Measurements from ENCODE around the gene LRRC53. TPM values are rescaled to one million over a fixed set of nuclear protein-coding genes. Genes with fewer than 3 reads are reported as not detected.

LRRC53 gene
- total RNA-seq, 1 experiment from 2014 or later: not detected

DNA sequence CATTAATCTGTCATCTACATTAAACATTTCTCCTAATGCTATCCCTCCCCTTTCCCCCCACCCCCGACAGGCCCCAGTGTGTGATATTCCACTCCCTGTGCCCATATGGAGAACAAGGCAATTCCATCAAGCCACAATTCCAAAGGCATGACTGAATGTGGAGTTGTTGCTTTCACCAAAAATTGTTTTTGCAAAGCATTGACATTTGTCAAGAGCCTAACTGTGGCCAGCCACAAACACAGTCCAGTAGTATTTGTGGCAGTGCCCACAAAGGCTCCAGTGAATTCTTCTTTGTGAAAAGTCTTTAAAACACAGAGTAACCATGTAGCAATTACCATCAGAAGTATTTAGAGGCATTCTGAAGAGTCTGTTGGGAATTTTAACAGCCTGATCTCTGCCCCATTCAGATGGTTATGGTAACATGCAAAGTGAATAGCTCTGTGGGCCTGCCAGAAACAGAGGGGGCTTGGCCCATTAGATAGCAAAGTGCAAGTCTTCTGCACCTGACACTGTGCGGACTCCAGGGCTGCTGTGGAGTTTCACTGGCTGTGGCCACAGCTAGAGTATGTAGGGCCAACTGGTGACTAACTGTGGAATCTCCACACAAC lies 11.6 kb upstream of the LRRC53 start:
- CTCF ChIA-PET: no interaction called here
- intact Hi-C loops (cut with micrococcal nuclease; ENCODE audit: unreplicated experiment): no loop called here
- BruUV-seq (replicated peaks): no TSS peak
- in situ Hi-C loops (cut with HindIII; ENCODE audit: low pct_unique_long_range_greater_than_20kb, low sequenced_read_pairs): no loop called here
- H3K4me3 ChIP-seq (ENCODE audit: low read depth in 2 of 2, low read length in 2 of 2): no peak overlapping the region
- H3K4me1 ChIP-seq (ENCODE audit: control insufficient read depth, insufficient read depth, low read length): no peaks in the 10 kb centered on the region
- H3K36me3 ChIP-seq (ENCODE audit: control insufficient read depth, insufficient read depth, low read length): no peaks in the 10 kb centered on the region
- no peak overlapping the region for H3K27ac ChIP-seq (ENCODE audit: low read length)
- POLR2A ChIA-PET: interaction anchor here (0.7 kb wide), 1 partner anchor 848 kb away, joined by 4 read pairs; no protein-coding TSS in a partner anchor
- H3K27me3 ChIP-seq (ENCODE audit: control insufficient read depth, insufficient read depth, low read length): no peaks in the 10 kb centered on the region
- H3K9me3 ChIP-seq (ENCODE audit: control insufficient read depth, insufficient read depth, low read depth, low read length): no peaks in the 10 kb centered on the region
- TF ChIP-seq SIN3A (IDR thresholded peaks at IDR 0.05; ENCODE audit: borderline replicate concordance, insufficient read depth, low read depth, low read length) (no peak), POLR2AphosphoS5 (IDR thresholded peaks at IDR 0.05; ENCODE audit: low read depth, low read length) (no peak), TCF7L2 (IDR thresholded peaks at IDR 0.05; ENCODE audit: low read depth, low read length) (no peak)
- TF ChIP-seq, protein P1, sequence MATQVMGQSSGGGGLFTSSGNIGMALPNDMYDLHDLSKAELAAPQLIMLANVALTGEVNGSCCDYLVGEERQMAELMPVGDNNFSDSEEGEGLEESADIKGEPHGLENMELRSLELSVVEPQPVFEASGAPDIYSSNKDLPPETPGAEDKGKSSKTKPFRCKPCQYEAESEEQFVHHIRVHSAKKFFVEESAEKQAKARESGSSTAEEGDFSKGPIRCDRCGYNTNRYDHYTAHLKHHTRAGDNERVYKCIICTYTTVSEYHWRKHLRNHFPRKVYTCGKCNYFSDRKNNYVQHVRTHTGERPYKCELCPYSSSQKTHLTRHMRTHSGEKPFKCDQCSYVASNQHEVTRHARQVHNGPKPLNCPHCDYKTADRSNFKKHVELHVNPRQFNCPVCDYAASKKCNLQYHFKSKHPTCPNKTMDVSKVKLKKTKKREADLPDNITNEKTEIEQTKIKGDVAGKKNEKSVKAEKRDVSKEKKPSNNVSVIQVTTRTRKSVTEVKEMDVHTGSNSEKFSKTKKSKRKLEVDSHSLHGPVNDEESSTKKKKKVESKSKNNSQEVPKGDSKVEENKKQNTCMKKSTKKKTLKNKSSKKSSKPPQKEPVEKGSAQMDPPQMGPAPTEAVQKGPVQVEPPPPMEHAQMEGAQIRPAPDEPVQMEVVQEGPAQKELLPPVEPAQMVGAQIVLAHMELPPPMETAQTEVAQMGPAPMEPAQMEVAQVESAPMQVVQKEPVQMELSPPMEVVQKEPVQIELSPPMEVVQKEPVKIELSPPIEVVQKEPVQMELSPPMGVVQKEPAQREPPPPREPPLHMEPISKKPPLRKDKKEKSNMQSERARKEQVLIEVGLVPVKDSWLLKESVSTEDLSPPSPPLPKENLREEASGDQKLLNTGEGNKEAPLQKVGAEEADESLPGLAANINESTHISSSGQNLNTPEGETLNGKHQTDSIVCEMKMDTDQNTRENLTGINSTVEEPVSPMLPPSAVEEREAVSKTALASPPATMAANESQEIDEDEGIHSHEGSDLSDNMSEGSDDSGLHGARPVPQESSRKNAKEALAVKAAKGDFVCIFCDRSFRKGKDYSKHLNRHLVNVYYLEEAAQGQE (IDR thresholded peaks at IDR 0.05; ENCODE audit: insufficient read depth in 1 of 2, low read depth in 2 of 2, low read length in 1 of 2): no peak
- TF ChIP-seq, protein P2, sequence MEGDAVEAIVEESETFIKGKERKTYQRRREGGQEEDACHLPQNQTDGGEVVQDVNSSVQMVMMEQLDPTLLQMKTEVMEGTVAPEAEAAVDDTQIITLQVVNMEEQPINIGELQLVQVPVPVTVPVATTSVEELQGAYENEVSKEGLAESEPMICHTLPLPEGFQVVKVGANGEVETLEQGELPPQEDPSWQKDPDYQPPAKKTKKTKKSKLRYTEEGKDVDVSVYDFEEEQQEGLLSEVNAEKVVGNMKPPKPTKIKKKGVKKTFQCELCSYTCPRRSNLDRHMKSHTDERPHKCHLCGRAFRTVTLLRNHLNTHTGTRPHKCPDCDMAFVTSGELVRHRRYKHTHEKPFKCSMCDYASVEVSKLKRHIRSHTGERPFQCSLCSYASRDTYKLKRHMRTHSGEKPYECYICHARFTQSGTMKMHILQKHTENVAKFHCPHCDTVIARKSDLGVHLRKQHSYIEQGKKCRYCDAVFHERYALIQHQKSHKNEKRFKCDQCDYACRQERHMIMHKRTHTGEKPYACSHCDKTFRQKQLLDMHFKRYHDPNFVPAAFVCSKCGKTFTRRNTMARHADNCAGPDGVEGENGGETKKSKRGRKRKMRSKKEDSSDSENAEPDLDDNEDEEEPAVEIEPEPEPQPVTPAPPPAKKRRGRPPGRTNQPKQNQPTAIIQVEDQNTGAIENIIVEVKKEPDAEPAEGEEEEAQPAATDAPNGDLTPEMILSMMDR (IDR thresholded peaks at IDR 0.05): no peak
- ATAC-seq: no peak
- no peak for DNase-seq (ENCODE audit: low read depth, low spot score)

DNA sequence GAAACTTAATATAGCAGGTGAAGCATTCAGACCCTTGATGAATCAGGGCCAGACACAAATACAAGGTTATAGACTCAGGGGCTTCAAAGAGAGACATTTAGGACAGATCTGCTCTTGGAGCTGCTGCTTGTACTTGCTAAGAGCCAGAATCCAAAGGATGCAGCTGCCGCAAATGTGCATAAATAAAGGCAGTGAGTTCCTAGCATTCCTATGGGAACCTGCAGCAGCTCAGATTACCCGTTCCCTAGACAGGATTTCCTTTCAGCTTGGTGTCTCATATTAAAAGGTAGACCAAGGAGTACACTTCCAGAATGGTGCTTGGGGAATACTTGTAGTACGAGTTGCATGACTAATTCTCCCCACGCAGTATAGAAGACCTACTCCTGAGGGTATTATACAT lies 9.7 kb upstream of the LRRC53 start:
- ATAC-seq: no peak
- H3K9me3 ChIP-seq (ENCODE audit: control insufficient read depth, insufficient read depth, low read depth, low read length): no peaks in the 10 kb centered on the region
- CTCF ChIA-PET: no interaction called here
- no peak for DNase-seq (ENCODE audit: low read depth, low spot score)
- no peak overlapping the region for H3K4me3 ChIP-seq (ENCODE audit: low read depth in 2 of 2, low read length in 2 of 2)
- intact Hi-C loops (cut with micrococcal nuclease; ENCODE audit: unreplicated experiment): no loop called here
- H3K4me1 ChIP-seq (ENCODE audit: control insufficient read depth, insufficient read depth, low read length): no peaks in the 10 kb centered on the region
- no peak for TF ChIP-seq POLR2AphosphoS5 (IDR thresholded peaks at IDR 0.05; ENCODE audit: low read depth, low read length)
- no peak for TF ChIP-seq TCF7L2 (IDR thresholded peaks at IDR 0.05; ENCODE audit: low read depth, low read length)
- TF ChIP-seq SIN3A (IDR thresholded peaks at IDR 0.05; ENCODE audit: borderline replicate concordance, insufficient read depth, low read depth, low read length): no peak
- TF ChIP-seq, protein P1 (IDR thresholded peaks at IDR 0.05; ENCODE audit: insufficient read depth in 1 of 2, low read depth in 2 of 2, low read length in 1 of 2): no peak
- TF ChIP-seq, protein P2 (IDR thresholded peaks at IDR 0.05): no peak
- no TSS peak for BruUV-seq (replicated peaks)
- H3K36me3 ChIP-seq (ENCODE audit: control insufficient read depth, insufficient read depth, low read length): no peaks in the 10 kb centered on the region
- H3K27ac ChIP-seq (ENCODE audit: low read length): no peak overlapping the region
- H3K27me3 ChIP-seq (ENCODE audit: control insufficient read depth, insufficient read depth, low read length): no peaks in the 10 kb centered on the region
- in situ Hi-C loops (cut with HindIII; ENCODE audit: low pct_unique_long_range_greater_than_20kb, low sequenced_read_pairs): no loop called here
- POLR2A ChIA-PET: interaction anchor here (0.6 kb wide), 1 partner anchor 107 kb away, joined by 3 read pairs; no protein-coding TSS in a partner anchor
